ENCODE results near the gene APOA4.

The APOA4 gene

DNA sequence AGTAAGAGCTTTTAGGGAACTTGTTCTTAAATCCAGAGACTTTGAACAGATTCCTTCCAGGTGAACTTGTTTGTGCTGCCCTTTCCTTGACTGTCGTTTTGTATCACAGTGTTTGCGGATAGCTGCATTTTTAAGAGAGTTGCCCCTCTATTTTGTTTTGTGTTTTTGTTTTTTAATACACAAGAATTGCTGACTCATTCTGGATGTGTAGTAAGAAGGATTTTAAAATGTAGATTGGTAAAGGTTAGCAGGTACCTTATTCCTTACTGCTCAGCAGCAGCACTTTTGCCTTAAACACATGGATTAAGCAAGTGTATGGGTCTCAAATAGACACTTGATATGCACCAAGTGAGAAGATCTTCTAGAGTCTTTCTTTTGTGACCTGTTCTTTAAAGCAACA lies 22.5 kb downstream of the APOA4 start:
- DNase-seq (ENCODE audit: low read depth): no peak

DNA sequence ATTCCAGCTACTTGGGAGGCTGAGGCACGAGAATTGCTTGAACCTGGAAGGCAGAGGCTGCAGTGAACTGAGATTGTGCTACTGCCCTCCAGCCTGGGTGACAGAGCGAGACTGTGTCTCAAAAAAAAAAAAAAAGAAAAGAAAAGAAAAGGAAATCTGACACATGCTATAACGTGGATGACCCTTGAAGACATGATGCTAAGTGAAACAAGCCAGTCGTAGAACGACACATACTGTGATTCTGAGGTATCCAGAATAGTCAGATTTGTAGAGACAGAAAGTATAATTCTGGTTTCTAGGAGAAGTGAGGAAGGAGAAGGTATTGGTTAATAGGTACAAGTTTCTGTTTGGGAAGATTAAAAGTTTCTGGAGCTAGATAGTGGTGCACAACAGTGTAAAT lies 24.7 kb downstream of the APOA4 start:
- DNase-seq (ENCODE audit: low read depth): no peak

DNA sequence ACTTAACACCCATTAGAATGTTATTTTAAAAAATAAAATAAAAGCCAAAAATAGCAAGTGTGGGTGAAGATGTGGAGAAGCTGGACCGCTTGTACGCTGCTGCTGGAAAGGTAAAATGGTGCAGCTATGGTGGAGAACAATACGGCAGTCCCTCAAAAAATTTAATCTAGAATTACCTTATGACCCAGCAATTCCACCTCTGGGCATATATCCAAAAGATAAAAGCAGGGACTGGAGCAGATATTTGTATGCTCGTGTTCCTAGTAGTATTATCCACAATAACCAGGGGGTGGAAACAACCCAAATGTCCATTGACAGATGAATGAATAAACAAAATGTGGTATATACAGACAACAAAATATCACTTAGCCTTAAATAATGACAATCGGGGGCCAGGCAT lies 25.3 kb downstream of the APOA4 start:
- DNase-seq (ENCODE audit: low read depth): no peak

DNA sequence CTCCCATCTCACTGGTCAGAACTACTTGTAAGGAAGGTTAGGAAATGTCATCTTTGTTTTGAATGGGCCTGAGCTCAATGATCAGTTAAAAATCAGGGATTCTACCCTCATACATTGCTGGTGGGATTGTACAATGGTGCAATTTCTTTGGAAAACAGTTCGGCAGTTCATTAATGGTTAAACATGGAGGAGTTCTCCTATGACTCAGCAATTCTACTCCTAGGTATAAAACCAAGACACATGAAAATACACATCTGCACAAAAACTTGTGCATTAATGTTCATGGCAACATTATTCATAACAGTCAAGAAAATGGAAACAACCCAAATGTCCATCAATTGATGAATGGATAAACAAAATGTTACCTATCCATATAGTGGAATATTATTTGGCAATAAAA lies 26.6 kb downstream of the APOA4 start:
- no peak for DNase-seq (ENCODE audit: low read depth)

DNA sequence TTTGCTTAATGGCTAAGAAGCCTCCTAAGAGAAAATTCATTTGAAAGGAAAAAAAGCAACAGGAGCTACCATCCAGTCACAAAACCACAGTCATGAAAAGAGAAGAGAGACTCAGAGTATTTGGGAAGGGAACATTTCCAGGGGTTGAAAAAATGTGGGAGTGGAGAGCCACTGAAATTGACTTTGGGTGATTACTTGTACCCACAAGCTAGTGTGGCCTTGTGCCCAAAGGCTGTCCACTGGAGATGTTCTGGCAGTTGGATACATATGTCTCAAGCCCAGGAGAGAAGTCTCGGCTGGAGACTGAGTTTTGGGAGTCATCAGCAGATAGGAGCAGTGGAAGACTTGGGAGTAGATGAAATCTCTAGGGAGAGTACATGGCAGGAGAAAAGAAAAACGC lies 28.3 kb downstream of the APOA4 start:
- no peak for DNase-seq (ENCODE audit: low read depth)

DNA sequence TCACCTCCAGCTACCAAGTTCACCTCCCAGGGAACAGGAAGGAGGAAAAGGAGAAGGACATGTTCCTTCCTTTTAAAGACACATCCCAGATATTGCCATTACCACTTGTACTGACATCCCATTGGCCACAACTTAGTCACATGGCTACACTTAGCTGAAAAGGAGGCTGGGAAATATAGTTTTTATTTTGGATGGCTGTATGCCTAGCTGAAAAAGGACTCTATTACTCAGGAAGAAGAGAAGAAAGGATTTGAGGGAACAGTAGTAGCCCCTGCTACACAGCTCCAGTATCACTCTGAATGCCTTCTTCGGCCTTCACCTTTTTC lies 29.4 kb downstream of the APOA4 start:
- DNase-seq (ENCODE audit: low read depth): no peak

DNA sequence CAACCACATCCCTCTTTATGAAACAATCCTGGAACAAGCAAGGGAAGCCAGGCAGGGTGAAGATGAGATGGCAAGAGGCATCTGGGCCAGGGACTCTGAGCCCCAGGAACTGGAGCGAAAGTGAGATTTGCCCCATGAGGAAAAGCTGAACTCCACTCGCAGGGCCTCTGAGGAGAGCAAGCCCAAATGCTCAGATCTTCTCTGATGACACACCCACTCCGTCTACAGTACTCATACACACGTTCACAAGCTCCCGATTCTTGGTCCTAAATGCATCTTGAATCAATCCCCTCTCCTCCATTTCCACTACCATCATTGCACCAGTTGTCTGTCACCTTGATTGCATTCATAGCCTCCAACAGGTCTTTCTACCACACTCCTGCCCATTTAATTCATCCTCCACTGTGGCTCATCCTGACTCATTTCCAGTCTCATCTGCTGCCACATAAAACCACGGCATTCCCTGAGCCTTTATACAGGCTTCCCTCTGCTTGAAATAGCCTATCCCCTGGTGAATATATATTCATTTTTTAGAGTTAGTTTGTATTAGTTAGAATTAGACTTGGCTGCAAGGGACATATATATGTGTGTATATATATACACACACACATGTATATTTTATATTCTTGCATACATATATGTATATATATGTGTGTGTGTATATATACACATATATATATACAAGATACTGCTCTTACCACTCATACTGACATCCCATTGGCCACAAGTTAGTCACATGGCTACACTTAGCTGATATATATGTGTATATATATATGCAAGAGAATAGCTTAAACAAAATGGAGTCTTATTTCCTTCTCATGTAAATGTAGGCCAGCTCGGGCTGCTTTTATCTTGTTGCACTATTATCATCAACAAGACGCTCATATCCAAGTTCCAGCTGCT lies 30.0 kb downstream of the APOA4 start:
- DNase-seq (ENCODE audit: low read depth): no peak

DNA sequence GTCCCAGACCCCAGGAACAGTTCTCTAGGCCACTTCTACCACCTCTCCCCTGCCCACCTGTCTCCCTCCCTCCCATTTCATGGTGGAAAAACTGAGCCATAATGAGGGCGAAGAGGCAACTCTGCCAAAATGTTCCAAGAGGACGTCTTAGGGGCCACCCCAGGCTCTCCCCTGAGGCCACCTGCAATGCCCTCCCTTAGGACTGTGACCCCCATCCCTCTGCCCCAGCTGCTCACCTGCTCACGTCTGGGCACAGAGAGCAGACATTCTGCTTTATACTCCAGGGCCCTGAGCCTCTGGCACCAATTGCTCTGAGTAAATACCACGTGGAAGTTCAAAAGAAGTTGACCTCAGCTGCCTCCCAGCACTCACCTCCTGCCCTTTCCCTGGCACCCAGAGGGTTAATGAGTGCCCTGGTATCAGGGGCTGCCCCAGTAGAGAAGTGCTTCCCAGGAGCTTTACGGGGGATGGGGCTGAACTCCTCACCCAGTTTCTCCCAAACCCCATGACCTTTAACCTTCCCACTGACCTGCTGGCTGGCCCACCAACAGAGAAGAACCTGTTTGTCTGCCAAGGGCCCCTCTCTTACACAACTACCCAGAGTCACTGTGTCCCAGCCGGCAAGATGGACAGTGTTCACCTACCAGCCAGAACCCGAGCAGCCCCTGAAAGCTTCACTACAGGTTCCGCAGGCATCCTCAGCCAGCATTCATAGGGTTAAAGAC lies 30.8 kb downstream of the APOA4 start:
- no peak for DNase-seq (ENCODE audit: low read depth)

DNA sequence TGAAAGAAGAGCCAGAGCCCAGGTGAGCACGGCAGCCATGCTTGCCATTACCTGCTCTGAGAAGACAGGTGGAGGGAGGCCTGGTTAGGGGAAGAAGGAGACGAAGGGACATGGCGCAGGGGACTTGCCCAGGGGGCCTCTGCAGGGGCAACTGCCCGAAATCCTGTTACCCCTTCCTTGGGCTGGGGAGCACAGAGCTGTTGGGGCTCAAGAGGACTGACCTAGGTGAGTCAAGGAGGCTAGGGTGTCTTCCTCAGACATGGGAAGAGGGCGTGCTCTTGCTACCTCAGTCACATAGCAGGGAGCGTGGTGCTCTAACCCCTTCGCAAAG lies 31.3 kb downstream of the APOA4 start, which contains the start of gene APOA5:
TSS of gene APOA5 (minus strand) at position 67 of the 331 bp plus-strand sequence. CDS start at position 48, 19 bp downstream.
- no peak for DNase-seq (ENCODE audit: low read depth)

DNA sequence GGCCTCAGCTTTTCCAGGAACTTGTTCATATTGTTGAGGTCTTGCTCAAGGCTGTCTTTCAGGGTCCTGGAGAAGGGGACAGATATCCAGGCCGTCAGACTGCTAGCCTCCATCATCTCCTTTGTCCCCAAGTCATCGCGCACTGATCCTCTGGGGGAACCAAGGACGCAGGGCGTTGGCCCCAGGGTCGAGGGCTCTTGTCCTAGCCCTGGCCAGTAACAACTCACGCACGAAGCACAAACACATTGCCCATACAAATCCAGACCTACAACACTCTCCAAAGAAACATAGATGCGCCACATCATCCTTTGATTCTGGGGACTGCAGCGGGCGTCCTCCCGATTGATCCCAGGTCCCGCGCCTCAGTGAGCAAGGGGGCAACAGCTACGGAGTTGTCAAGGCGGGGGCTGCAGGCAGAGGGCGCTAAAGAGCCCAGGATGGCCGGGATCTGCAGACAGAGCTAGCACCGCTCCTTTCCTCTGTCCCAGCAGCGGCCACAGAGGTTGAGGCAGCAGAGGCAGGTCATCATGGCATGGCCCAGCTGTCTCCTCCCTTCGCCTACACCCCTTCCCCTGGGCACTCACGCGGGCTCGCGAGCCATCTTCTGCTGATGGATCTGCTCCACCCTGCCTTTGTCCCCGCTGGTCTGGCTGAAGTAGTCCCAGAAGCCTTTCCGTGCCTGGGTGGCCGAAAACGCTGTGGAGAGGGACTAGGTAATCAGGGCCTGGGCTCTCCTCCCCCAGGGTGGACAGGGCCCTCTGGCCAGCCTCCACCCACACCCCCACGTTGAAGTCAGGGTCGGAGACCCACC lies 31.9 kb downstream of the APOA4 start:
- DNase-seq (ENCODE audit: low read depth): peak; percentile 56

DNA sequence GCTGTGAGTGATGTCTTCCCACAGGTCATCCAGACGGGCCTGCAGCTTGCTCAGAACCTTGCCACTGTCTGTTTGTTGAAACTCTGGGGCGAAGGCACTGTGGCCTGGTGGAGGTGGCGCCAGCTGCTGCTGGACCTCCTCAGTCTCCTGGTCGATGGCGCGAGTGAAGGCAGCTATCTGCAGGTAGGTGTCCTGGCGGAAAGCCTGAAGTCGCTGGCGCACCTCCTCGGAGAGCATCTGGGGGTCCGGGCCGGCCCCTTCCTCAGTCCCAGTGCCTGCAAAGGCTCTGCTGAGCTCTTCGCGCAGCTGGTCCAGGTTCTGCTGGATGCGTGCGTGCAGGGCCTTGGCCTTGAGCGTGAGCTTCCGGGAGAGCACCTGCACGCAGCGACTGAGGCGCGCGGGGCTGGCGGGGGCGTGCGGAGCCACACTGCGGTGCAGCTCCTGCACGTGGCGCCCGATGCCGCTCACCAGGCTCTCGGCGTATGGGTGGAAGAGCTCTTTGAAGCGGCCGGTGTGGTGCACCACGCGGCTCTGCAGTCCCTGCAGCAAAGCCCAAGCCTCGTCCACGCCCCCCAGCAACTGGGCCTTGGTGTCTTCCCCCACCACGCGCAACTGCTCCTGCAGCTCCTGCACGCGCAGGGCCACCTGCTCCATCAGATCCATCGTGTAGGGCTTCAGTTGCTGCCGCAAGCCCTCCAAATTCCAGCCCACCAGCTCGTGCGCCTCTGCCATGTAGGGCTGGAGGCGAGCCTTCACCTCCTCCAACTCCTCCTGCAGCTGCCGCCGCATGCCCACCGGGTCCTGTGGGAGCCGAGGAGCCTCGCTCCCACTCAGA lies 32.7 kb downstream of the APOA4 start:
- no peak for DNase-seq (ENCODE audit: low read depth)

DNA sequence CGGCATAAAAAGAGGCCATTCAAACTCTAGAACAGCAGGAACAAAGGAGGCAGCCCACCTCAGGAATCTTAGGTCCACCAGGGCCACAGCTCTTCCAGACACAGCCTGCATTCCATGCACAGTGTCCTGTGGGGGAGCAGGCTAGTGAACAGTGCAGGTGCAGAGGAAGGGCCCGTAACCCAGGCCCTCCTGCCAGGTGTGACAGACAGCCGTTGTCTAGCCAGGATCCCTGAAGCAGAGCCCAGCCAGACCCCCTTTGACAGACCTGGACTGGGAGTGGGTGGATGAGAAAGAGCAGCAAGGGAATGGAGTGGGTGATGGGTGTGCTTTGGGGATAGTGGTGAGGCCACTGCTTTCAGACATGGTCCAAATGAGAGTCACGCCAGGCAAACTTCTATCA lies 34.1 kb downstream of the APOA4 start:
- no peak for DNase-seq (ENCODE audit: low read depth)

DNA sequence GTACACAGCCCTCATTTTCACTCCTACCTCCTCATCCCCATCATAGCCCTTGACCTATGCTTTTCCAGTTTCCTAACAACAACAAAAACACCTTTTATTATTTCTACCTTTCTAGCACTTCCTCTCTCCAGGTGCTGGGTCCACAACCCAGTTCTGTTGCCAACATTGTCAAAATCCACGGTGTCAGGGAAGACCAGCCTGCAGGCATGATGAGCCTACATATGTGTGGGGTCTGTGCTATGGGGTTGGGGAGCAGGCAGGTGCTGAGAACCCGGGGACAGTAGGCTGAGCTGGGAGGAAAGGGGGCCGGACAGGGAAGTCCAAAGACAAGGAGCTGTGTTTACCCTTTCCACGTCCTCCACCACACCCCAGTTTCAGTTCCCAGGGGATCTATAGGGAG lies 34.6 kb downstream of the APOA4 start:
- DNase-seq (ENCODE audit: low read depth): no peak

DNA sequence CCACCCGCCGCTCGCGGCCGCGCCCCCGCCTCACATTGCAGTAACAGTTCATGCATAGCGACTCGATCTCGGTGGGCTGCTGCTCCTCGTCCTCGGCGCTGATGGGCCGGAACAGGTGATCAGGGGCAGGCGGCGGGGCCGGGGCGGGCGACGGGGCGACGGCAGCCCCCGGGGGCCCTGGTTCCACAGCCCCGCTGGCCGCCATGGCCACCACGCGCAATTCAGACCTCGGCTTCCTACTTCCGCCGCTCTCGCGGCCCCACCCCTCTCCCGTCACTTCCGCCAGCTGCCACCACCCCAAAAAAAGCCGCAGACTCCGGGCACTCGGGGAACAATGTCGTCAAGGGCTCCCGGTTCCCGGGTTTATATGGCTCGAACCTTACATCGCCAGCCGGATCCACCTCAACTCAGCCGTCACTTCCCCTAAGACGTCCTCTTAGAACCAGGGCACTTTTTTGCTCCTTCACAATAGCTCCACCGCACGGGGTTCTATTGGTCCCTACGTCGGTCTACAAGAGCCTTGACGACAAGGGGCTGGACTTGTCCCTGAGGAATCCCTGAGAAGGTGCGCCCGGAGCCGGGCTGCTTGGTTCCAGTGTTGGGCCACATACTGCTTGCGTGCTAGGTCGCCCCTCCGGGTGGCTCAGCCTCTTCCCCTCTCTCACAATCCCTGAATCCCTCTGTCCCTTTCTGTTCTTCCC lies 35.2 kb downstream of the APOA4 start, which contains the start of gene ZPR1:
TSS of gene ZPR1 (minus strand) at position 238 of the 701 bp plus-strand sequence. CDS start at position 205, 33 bp downstream.
- peak; percentile 45 for DNase-seq (ENCODE audit: low read depth)

DNA sequence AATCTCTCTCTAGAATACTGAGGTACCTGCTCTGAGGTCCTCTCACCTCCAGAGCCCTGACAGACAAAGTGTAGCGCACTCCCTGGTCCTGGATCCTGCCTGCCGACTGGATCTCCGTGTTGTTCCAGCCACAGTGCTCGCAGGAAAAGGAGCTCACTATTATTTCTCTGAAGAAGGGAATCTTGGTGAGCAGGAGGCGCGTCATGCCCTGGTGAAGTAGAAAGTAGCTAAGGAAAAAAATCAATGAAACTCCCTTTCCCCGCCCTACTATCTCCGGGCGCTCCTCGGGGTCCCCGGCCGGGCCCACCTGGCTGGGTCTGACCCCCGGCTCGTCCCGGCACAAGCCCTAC lies 35.7 kb downstream of the APOA4 start:
- no peak for DNase-seq (ENCODE audit: low read depth)

DNA sequence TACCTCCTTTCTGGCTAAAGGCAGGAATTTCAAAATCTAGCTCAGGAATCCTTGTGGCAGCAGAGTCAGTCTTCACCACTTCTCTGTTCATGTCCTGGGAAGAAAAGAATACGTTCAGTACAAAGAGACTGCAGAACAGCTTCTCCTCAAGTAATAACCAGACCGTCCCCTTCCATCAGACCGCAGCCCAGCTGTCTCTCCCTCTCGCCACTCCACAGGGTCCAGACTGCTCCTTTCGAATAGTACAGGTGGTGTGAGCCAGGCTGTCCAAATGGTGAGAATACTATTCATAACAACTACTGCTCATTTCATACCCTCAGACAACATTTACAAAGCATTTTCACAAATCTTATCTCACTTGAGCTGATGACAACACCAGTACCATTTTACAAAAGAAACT lies 36.1 kb downstream of the APOA4 start:
- no peak for DNase-seq (ENCODE audit: low read depth)

DNA sequence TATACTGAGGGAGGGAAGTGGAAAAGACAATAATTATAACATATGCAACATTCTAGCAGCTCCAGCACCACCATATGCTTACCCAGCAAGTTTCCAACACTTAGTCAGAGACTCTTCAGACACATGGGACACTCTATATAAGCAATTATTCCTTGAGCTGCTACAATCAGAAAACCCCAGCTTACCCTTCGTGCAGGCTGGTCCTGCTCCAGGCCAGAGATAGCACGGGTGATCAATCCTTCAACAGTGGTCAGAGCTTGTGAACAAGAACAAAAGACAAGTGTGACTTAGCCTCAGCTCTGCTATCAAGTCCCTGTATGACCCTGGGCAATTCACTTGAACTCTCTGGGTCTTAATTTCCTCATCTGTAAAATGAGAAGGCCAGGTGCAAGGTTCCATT lies 36.8 kb downstream of the APOA4 start:
- no peak for DNase-seq (ENCODE audit: low read depth)

DNA sequence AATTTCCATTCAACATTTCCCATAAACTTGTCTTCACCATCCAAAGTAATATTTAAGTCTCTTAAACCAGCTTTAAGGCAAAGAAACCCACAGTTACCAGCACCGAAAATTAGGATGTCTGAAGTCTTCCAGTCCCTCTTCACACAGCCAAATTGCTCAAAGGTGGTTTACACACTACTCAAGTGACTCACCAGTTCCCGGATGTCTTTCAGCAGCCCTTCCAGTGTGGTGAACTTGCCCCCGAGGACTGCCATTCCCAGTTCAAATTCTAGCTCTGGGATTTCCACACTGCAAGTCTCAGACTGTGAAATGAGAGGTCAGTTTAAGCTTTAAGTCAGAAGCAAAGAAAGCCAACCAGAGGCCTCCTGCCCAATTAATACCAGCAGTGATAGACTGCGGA lies 40.4 kb downstream of the APOA4 start:
- no peak for DNase-seq (ENCODE audit: low read depth)

DNA sequence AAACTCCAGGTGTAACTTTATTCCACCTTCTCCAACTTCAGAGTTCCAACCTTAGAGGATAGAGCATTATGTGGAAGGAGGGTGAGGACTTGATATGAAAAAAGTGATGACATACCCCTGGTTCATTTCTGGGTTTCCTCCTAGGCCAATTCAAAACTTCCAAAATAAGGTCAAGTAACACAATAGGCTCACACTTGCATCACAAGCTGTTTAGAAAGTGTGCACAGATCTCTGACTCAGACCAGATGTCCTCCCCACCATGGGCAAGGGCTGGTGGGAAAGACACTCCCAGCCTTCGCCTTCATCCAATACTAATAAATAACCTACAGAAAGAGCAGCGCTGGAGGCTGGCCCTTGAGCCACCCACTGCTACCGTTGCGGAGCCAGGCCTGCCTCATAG lies 44.5 kb downstream of the APOA4 start:
- DNase-seq (ENCODE audit: low read depth): no peak

DNA sequence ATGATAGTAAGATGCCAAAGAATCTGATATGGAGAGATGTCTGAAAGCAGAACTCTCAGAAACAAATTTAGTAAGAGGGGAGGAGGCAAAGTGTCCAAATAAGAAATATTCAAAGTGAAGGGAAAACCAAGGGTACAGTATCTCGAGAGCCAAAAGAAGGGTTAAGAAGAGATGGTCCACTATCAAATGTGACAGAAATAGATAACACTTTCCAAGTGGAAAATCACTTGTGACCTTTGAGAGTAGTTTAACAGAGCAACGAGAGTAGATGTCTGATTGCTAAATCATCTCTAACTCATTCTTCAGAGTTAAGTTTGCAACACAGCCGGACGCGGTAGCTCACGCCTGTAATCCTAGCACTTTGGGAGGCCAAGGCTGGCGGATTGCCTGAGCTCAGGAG lies 46.0 kb downstream of the APOA4 start:
- DNase-seq (ENCODE audit: low read depth): no peak

DNA sequence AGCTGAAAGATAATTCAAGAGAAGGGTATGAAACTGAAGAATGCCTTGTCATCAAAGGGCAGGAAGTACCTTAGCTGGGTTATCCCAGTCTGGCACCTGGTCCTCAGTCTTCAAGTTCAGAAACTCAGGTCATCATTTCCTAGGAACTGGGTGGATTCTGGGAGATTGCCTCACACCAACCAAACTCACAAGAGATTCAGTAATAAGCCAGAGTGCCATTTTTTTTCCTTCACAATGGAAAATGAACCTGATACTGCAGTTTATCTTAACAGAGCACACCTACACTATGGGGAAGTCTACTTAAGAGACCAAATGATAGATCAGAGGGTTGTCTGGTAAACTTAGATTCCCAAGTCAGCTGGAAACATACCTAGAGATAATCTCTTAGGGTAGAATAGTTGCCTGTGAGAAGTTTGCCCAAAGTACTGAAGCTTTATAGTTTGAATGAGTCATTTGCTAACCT lies 46.6 kb downstream of the APOA4 start:
- DNase-seq (ENCODE audit: low read depth): no peak
